ENCODE results near the gene AHNAK2.

GRCh38 chr14:104942586-104942985, 35.6 kb downstream of the AHNAK2 start:
- TF ChIP-seq JUN (CRISPR knock-in tag; IDR thresholded peaks at IDR 0.05) (no peak), ASH2L (IDR thresholded peaks at IDR 0.05; ENCODE audit: insufficient read length, low read depth, low read length) (no peak), ZNF274 (CRISPR knock-in tag; IDR thresholded peaks at IDR 0.05) (no peak), RAD21 (CRISPR knock-in tag; IDR thresholded peaks at IDR 0.05) (no peak)
